Measurements from ENCODE around the gene REEP1.

The REEP1 gene, protein sequence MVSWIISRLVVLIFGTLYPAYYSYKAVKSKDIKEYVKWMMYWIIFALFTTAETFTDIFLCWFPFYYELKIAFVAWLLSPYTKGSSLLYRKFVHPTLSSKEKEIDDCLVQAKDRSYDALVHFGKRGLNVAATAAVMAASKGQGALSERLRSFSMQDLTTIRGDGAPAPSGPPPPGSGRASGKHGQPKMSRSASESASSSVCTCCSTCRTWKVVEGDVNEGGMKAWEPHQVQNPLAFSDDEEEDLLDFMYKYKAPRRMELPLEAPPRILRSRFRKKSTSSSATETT

GRCh38 chr2:86337244-86337835 lies at the start of gene REEP1:
TSS of gene REEP1 (minus strand) at chr2:86337626. CDS start at chr2:86337510, 116 bp downstream.
- peak; percentile 71 for DNase-seq (ENCODE audit: low spot score)
- FAIRE-seq: no peak

- no peak for FAIRE-seq
Measured at GRCh38 chr2:86383844-86384243, 46.4 kb upstream of the REEP1 start.

GRCh38 chr2:86382698-86383097 lies 45.3 kb upstream of the REEP1 start:
- DNase-seq (ENCODE audit: low spot score) (no peak), FAIRE-seq (no peak)

More at GRCh38 chr2:86383844-86384243, 46.4 kb upstream of the REEP1 start:
- DNase-seq (ENCODE audit: low spot score): no peak

- DNase-seq (ENCODE audit: low spot score): no peak
- FAIRE-seq: no peak
Measured at GRCh38 chr2:86382108-86382507, 44.7 kb upstream of the REEP1 start.

GRCh38 chr2:86378469-86378868 lies 41.0 kb upstream of the REEP1 start:
- FAIRE-seq (no peak), DNase-seq (ENCODE audit: low spot score) (no peak)

- DNase-seq (ENCODE audit: low spot score) (no peak), FAIRE-seq (no peak)
Measured at GRCh38 chr2:86375623-86376022, 38.2 kb upstream of the REEP1 start.

- DNase-seq (ENCODE audit: low spot score) (peak; percentile 37), FAIRE-seq (no peak)
Measured at GRCh38 chr2:86372641-86373502, 35.4 kb upstream of the REEP1 start.

DNA sequence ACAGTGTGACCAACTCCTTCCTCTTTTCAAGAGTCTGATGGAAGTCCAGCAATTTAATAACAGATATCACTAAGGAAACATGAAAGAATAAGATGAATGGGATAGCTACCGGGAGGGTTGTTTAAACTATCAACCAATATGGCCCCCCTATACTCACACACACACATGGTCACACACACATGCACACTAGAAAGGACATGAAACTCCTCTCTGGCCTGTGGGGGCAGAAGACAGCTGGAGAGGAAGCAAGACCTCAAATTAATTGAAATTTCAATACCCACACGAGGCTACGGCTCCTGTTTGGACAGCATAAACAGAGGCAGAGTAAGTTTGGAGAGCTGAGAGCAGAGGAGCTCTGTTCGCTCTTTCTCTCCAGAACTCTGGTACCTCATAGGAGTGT lies 34.7 kb upstream of the REEP1 start:
- FAIRE-seq (no peak), DNase-seq (ENCODE audit: low spot score) (no peak)

GRCh38 chr2:86371527-86371926 lies 34.1 kb upstream of the REEP1 start:
- DNase-seq (ENCODE audit: low spot score): no peak

GRCh38 chr2:86370579-86370978 lies 33.2 kb upstream of the REEP1 start:
- DNase-seq (ENCODE audit: low spot score) (no peak), FAIRE-seq (no peak)

More at GRCh38 chr2:86371527-86371926, 34.1 kb upstream of the REEP1 start:
- no peak for FAIRE-seq

DNA sequence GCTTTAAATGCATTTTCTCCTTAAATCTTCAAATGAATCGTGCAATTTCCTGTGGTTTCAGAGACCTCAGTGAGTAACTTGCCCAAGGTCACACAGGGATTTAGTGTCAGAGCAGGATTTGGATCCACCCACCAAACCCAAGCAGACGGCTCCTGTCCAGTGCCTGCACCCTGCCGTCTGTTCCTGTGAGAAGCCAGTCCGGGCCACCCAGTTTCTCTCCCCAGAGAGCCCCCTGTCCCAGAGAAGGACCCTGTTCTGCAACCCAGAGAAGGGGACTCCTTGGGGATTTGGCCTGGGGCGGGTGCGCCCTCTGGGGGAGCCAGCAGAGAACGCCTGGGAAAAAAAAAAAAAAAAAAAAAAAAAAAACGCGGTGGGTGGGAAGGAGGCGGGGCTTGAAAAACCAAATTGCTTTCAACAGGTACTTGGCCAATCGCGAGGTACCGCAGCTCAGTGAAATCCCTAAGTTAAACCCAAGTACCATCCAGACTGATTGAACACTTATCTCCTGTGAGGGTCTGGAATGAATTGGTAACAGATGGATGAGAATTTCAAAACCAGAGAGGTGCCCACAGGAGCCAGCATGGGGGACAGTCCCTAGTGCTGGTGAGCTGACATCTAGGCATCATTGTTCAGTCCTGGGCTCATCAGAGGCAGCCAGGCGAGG lies 30.9 kb upstream of the REEP1 start:
- DNase-seq (ENCODE audit: low spot score): peak; percentile 77

DNA sequence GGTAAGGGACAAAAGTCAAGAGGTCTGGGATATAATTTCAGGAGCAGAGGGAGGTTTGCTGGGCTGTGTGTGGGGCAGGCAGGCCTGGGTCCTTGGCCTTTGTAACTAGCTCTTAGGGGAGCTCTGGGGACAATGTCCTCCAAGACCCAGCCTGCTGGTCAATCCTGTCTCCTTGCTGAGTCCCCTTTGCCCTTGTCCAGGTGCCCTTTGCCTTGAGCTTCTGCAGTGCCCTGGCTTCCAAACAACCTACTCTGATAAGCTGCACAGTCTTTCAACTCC lies 30.0 kb upstream of the REEP1 start:
- no peak for DNase-seq (ENCODE audit: low spot score)
- FAIRE-seq: no peak

More for the DNA sequence above, 30.9 kb upstream of the REEP1 start:
- no peak for FAIRE-seq

GRCh38 chr2:86366651-86367498 lies 29.4 kb upstream of the REEP1 start:
- FAIRE-seq (no peak), DNase-seq (ENCODE audit: low spot score) (no peak)

DNA sequence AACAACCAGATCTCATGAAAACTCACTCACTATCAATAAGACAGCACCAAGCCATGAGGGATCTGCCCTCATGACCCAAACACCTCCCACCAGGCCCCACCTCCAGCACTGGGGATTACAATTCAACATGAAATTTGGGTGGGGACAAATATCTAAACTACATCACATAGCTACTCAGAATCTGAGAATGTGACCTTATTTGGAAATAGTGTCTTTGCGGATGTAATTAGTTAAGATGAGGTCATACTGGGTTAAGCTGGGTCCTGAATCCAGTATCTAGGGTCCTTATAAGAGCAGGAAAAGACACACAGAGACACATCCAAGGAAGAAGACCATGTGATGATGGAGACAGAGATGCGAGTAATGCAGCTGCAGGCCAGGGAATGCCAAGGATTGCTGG lies 27.5 kb upstream of the REEP1 start:
- FAIRE-seq: no peak

DNA sequence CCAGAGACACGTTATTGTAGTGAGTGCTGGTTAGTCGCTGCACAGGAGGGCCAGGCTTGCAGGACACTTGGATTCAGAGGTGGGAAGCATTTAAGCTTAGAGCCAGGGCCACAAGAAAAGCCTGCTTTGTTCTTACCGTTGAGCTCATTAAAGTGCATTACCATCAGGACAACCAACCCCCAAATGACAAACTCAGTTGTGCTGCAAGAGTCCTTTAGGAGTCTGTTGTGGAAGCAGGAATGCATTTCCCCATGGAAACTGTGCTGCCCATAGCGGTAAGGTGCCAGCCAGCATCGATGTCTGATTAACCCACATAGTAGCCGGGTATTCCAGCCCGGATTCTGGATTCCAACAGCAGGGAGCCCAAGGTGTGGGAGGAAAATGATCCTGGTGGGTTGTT lies 23.4 kb upstream of the REEP1 start:
- no peak for FAIRE-seq
- no peak for DNase-seq (ENCODE audit: low spot score)

More for the DNA sequence above, 27.5 kb upstream of the REEP1 start:
- no peak for DNase-seq (ENCODE audit: low spot score)

GRCh38 chr2:86358957-86359356 lies 21.5 kb upstream of the REEP1 start:
- FAIRE-seq: no peak
- DNase-seq (ENCODE audit: low spot score): no peak

GRCh38 chr2:86357392-86357963 lies 20.1 kb upstream of the REEP1 start:
- FAIRE-seq (no peak), DNase-seq (ENCODE audit: low spot score) (no peak)

DNA sequence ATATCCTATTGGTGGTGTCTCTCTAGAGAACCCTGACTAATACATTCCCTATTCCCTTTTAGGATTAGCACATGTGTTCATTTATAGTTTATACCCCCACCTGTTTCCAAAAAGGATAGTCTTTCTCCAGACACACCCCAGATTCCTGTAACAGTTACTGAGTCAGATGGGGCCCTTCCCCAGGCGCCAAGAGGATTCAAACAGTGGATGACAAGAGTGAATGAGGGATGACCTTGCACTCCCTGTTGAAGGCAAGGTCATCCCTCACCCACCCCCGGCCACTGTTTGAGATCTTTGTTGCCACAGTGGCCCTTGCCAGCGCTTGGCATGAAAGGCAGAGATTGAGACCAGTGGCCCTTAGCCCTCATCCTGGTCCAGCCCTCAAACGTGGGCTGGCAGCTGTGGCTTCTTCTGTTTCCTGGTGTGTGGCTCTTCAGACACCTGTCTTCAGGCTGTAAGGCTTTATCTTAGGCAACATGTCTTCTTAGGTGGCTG lies 15.3 kb upstream of the REEP1 start:
- no peak for FAIRE-seq

DNA sequence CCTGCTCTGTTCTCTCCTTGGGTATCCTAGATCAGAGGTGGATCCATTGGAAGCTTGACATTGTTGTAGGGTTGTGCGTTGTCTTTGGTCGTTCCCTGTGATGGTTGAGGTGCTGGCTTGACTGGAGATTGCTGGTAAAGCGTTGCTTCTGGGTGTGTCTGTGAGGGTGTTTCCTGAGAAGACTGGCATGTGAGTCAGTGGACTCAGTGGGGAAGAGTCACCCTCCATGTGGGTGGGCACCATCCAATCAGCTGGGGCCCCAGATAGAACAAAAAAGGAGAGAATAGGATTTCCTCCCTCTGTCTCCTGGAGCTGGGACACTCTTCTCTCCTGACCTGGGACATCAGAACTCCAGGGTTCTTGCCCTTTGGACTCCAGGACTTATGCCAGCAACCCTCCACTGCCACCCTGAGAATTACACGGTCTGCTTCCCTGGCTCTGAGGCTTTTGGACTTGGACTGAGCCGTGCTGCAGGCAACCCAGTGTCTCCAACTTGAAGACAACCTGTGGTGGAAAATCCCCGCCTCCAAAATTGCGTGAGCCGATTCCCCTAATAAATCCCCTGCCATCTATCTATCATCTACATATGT lies 14.8 kb upstream of the REEP1 start:
- DNase-seq (ENCODE audit: low spot score): no peak
- no peak for FAIRE-seq

More for the DNA sequence above, 15.3 kb upstream of the REEP1 start:
- no peak for DNase-seq (ENCODE audit: low spot score)

GRCh38 chr2:86350751-86351150 lies 13.3 kb upstream of the REEP1 start:
- DNase-seq (ENCODE audit: low spot score) (no peak), FAIRE-seq (no peak)

Measured in urothelium cell line (cell line).